HEK293 (cell line): ENCODE measurements around the gene FHAD1.

ENCODE experiments used
- CTCF ChIA-PET: fragments of 350-600 bp; formaldehyde crosslinking; extraction: SDS; loops from one replicate; lab custom pipeline; 2021; ENCODE audit warnings: antibody characterized with exemption; lab: Yijun Ruan, JAX
- POLR2A ChIA-PET: fragments of 300-600 bp; formaldehyde crosslinking; extraction: SDS; loops from one replicate; lab custom pipeline; 2020; ENCODE audit warnings: antibody characterized with exemption, inconsistent platforms; lab: Yijun Ruan, JAX
- H3K27ac ChIP-seq: fragments of 200-500 bp; sonication (Bioruptor generic); 2 replicates; pipeline ENCODE4 v1.5.1; 2014; ENCODE audit warnings: low read depth, low read length, control low read depth, inconsistent platforms; ENCODE audit errors: extremely low read depth
- H3K36me3 ChIP-seq, 2 experiments: fragments of 200-500 bp in 1 of 2; sonication (Bioruptor generic) in 1 of 2; 1 replicate in 1 of 2; 2 replicates in 1 of 2; pipeline ENCODE4 v1.5.1; 2014 to 2017; ENCODE audit warnings: inconsistent platforms in 2 of 2, low read length in 2 of 2; ENCODE audit not compliant: control insufficient read depth in 2 of 2, insufficient read depth in 1 of 2
- H3K4me1 ChIP-seq: fragments of 200-500 bp; sonication (Bioruptor generic); 2 replicates; pipeline ENCODE4 v1.5.1; 2014; ENCODE audit warnings: mild to moderate bottlenecking, low read length, inconsistent platforms; ENCODE audit not compliant: control insufficient read depth, insufficient read depth
- H3K4me3 ChIP-seq: 2 replicates; pipeline ENCODE4 v1.5.1; 2011; ENCODE audit warnings: low read depth, mild to moderate bottlenecking, control low read depth, low read length, moderate library complexity
- H3K9me3 ChIP-seq: fragments of 200-500 bp; sonication (Bioruptor generic); 2 replicates; pipeline ENCODE4 v1.5.1; 2014; ENCODE audit warnings: low read depth, low read length, inconsistent platforms; ENCODE audit not compliant: control insufficient read depth, insufficient read depth
- ATF2 ChIP-seq: fragments of 450-650 bp; formaldehyde crosslinking; IDR thresholded peaks from 2 replicates; pipeline ENCODE4 v1.5.1; 2016; ENCODE audit warnings: missing biosample characterization, missing genetic modification characterization, low read depth
- GLI4 ChIP-seq: fragments of 450-650 bp; formaldehyde crosslinking; IDR thresholded peaks from 2 replicates; pipeline ENCODE4 v1.5.1; 2016; ENCODE audit warnings: missing biosample characterization, missing genetic modification characterization
- PRDM6 ChIP-seq: fragments of 450-650 bp; formaldehyde crosslinking; IDR thresholded peaks from 2 replicates; pipeline ENCODE4 v1.5.1; 2017; ENCODE audit warnings: missing biosample characterization, missing genetic modification characterization
- SCRT1 ChIP-seq: fragments of 450-650 bp; formaldehyde crosslinking; IDR thresholded peaks from 2 replicates; pipeline ENCODE4 v1.5.1; 2016; ENCODE audit warnings: missing biosample characterization, missing genetic modification characterization, borderline replicate concordance
- SP7 ChIP-seq: fragments of 450-650 bp; formaldehyde crosslinking; IDR thresholded peaks from 2 replicates; pipeline ENCODE4 v1.5.1; 2016; ENCODE audit warnings: missing biosample characterization, missing genetic modification characterization
- TRIM28 ChIP-seq: IDR thresholded peaks from 2 replicates; pipeline ENCODE4 v1.6.1; 2011; ENCODE audit warnings: low read length, control low read depth, borderline replicate concordance
- ZBTB17 ChIP-seq: fragments of 450-650 bp; formaldehyde crosslinking; IDR thresholded peaks from 2 replicates; pipeline ENCODE4 v1.5.1; 2016; ENCODE audit warnings: missing biosample characterization, missing genetic modification characterization
- ZFP37 ChIP-seq: fragments of 450-650 bp; formaldehyde crosslinking; IDR thresholded peaks from 2 replicates; pipeline ENCODE4 v1.5.1; 2016; ENCODE audit warnings: missing biosample characterization, missing genetic modification characterization
- ZNF146 ChIP-seq: fragments of 450-650 bp; formaldehyde crosslinking; IDR thresholded peaks from 2 replicates; pipeline ENCODE4 v1.5.1; 2016; ENCODE audit warnings: missing biosample characterization, missing genetic modification characterization
- ZNF155 ChIP-seq: fragments of 450-650 bp; formaldehyde crosslinking; IDR thresholded peaks from 2 replicates; pipeline ENCODE4 v1.5.1; 2016; ENCODE audit warnings: missing biosample characterization, missing genetic modification characterization
- ZNF266 ChIP-seq: fragments of 450-650 bp; formaldehyde crosslinking; IDR thresholded peaks from 2 replicates; pipeline ENCODE4 v1.5.1; 2016; ENCODE audit warnings: missing biosample characterization, missing genetic modification characterization, low read depth
- ZNF423 ChIP-seq: fragments of 450-650 bp; formaldehyde crosslinking; IDR thresholded peaks from 2 replicates; pipeline ENCODE4 v1.5.1; 2016; ENCODE audit warnings: missing biosample characterization, missing genetic modification characterization
- ZNF433 ChIP-seq: fragments of 450-650 bp; formaldehyde crosslinking; IDR thresholded peaks from 2 replicates; pipeline ENCODE4 v1.5.1; 2016; ENCODE audit warnings: missing biosample characterization, missing genetic modification characterization, low read depth
- ZNF501 ChIP-seq: fragments of 450-650 bp; formaldehyde crosslinking; IDR thresholded peaks from 2 replicates; pipeline ENCODE4 v1.5.1; 2016; ENCODE audit warnings: missing biosample characterization, missing genetic modification characterization
- ZNF513 ChIP-seq: fragments of 450-650 bp; IDR thresholded peaks from 2 replicates; pipeline ENCODE4 v1.5.1; 2018; ENCODE audit warnings: missing biosample characterization, missing genetic modification characterization
- ZNF555 ChIP-seq: fragments of 450-650 bp; formaldehyde crosslinking; conservative IDR thresholded peaks from 2 replicates; pipeline ENCODE4 v1.5.1; 2017; ENCODE audit warnings: missing biosample characterization, mild to moderate bottlenecking, missing genetic modification characterization, inconsistent platforms
- ZNF623 ChIP-seq: fragments of 450-650 bp; formaldehyde crosslinking; IDR thresholded peaks from 2 replicates; pipeline ENCODE4 v1.5.1; 2016; ENCODE audit warnings: missing biosample characterization, missing genetic modification characterization
- ZNF624 ChIP-seq: fragments of 450-650 bp; formaldehyde crosslinking; IDR thresholded peaks from 2 replicates; pipeline ENCODE4 v1.5.1; 2017; ENCODE audit warnings: missing biosample characterization, missing genetic modification characterization
- ZNF701 ChIP-seq: fragments of 450-650 bp; formaldehyde crosslinking; IDR thresholded peaks from 2 replicates; pipeline ENCODE4 v1.5.1; 2016; ENCODE audit warnings: missing biosample characterization, missing genetic modification characterization
- ZNF76 ChIP-seq: fragments of 450-650 bp; formaldehyde crosslinking; IDR thresholded peaks from 2 replicates; pipeline ENCODE4; 2016; ENCODE audit warnings: low read depth, missing biosample characterization, missing genetic modification characterization, borderline replicate concordance
- ZNF768 ChIP-seq: fragments of 450-650 bp; formaldehyde crosslinking; IDR thresholded peaks from 2 replicates; pipeline ENCODE4 v1.5.1; 2018; ENCODE audit warnings: missing biosample characterization, mild to moderate bottlenecking, missing genetic modification characterization

The FHAD1 gene

GRCh38 chr1:15441247-15441646 lies 194.2 kb downstream of the FHAD1 start:
- H3K27ac ChIP-seq, result no peak overlapping the region
- no peak for TF ChIP-seq ZNF501
- TF ChIP-seq GLI4, result no peak
- no peak for TF ChIP-seq ZNF624 (tag by site-specific recombination)
- TF ChIP-seq PRDM6 (tag by site-specific recombination), result no peak
- no peak for TF ChIP-seq ZNF155 (tag by site-specific recombination)
- no peak for TF ChIP-seq ZNF623 (tag by site-specific recombination)
- TF ChIP-seq ZBTB17 (tag by site-specific recombination), result no peak
- TF ChIP-seq ZNF701, result no peak
- TF ChIP-seq ZNF768 (tag by site-specific recombination), result no peak
- no peak for TF ChIP-seq ZNF146
- no peak for TF ChIP-seq ZNF76 (tag by site-specific recombination)
- TF ChIP-seq ZFP37 (tag by site-specific recombination), result no peak
- TF ChIP-seq ZNF423 (tag by site-specific recombination), result no peak
- TF ChIP-seq TRIM28, result no peak
- no peak for TF ChIP-seq ATF2 (tag by site-specific recombination)
- TF ChIP-seq ZNF555, result no peak
- no peak for TF ChIP-seq ZNF433 (tag by site-specific recombination)
- no peak for TF ChIP-seq ZNF266 (tag by site-specific recombination)
- TF ChIP-seq ZNF513, result no peak
- ChIA-PET POLR2A (no interaction called here), CTCF (interaction anchor here (0.6 to 1.3 kb wide), 5 partner anchors 10 to 175 kb away, joined by 3 to 8 read pairs (median 3); no protein-coding TSS in a partner anchor)
- H3K4me1 ChIP-seq, result no peaks in the 10 kb centered on the region
- no peak overlapping the region for H3K4me3 ChIP-seq
- H3K9me3 ChIP-seq, result no peaks in the 10 kb centered on the region
- H3K36me3 ChIP-seq, result no peaks in the 10 kb centered on the region

GRCh38 chr1:15442119-15442518 lies 195.1 kb downstream of the FHAD1 start:
- POLR2A ChIA-PET, result no interaction called here
- no peak for TF ChIP-seq SP7
- TF ChIP-seq SCRT1 (tag by site-specific recombination), result no peak

More at GRCh38 chr1:15442119-15442518, 195.1 kb downstream of the FHAD1 start:
- no peaks in the 10 kb centered on the region for H3K36me3 ChIP-seq
- no peaks in the 10 kb centered on the region for H3K9me3 ChIP-seq
- no peak overlapping the region for H3K27ac ChIP-seq
- H3K4me3 ChIP-seq, result no peak overlapping the region
- H3K4me1 ChIP-seq, result no peaks in the 10 kb centered on the region
- CTCF ChIA-PET, result no interaction called here
